HCEC 1CT (cell line): Measurements from ENCODE around the gene DIP2B.
A peak's percentile ranks its signal among the peaks of the same experiment; 100 is the strongest.

Source experiments
- DNase-seq: peaks from one replicate; pipeline ENCODE4 v3.0.0-alpha.2; 2017

Gene DIP2B

GRCh38 chr12:50550530-50551223, 45.9 kb downstream of the DIP2B start:
- DNase-seq: no peak

GRCh38 chr12:50551866-50552265, 47.1 kb downstream of the DIP2B start:
- DNase-seq: no peak

- DNase-seq: no peak
Measured at GRCh38 chr12:50554651-50555050, 49.9 kb downstream of the DIP2B start.

GRCh38 chr12:50555471-50555885, 50.7 kb downstream of the DIP2B start:
- no peak for DNase-seq

GRCh38 chr12:50556273-50556672, 51.5 kb downstream of the DIP2B start:
- no peak for DNase-seq

GRCh38 chr12:50556796-50557195, 52.0 kb downstream of the DIP2B start:
- DNase-seq: peak; percentile 58

GRCh38 chr12:50557421-50557820, 52.6 kb downstream of the DIP2B start:
- DNase-seq: peak; percentile 25

- DNase-seq: no peak
Measured at GRCh38 chr12:50558970-50559369, 54.2 kb downstream of the DIP2B start.

GRCh38 chr12:50562520-50563433, 58.0 kb downstream of the DIP2B start:
- no peak for DNase-seq

GRCh38 chr12:50563434-50563787, 58.6 kb downstream of the DIP2B start:
- DNase-seq: no peak

- no peak for DNase-seq
Measured at GRCh38 chr12:50564237-50564947, 59.6 kb downstream of the DIP2B start.

GRCh38 chr12:50564948-50565297, 60.1 kb downstream of the DIP2B start:
- no peak for DNase-seq

GRCh38 chr12:50566066-50566465, 61.3 kb downstream of the DIP2B start:
- DNase-seq: no peak

- peak; percentile 54 for DNase-seq
Measured at GRCh38 chr12:50567926-50568325, 63.1 kb downstream of the DIP2B start.

GRCh38 chr12:50568338-50569091, 63.7 kb downstream of the DIP2B start:
- DNase-seq: no peak

- DNase-seq: no peak
Measured at GRCh38 chr12:50569321-50569720, 64.5 kb downstream of the DIP2B start.

- no peak for DNase-seq
Measured at GRCh38 chr12:50569876-50570275, 65.1 kb downstream of the DIP2B start.

GRCh38 chr12:50571786-50572185, 67.0 kb downstream of the DIP2B start:
- no peak for DNase-seq

- DNase-seq: peak; percentile 79
Measured at GRCh38 chr12:50572287-50572686, 67.5 kb downstream of the DIP2B start.

GRCh38 chr12:50572760-50573159, 68.0 kb downstream of the DIP2B start:
- no peak for DNase-seq

- DNase-seq: no peak
Measured at GRCh38 chr12:50573271-50573670, 68.5 kb downstream of the DIP2B start.

- no peak for DNase-seq
Measured at GRCh38 chr12:50574601-50575348, 70.0 kb downstream of the DIP2B start.
